ENCODE results near the gene VWA1. TPM values are rescaled to one million over a fixed set of nuclear protein-coding genes. Genes with fewer than 3 reads are reported as not detected.

The VWA1 gene
- total and polyA plus RNA-seq, 2 of the 4 experiments (the other 2 are of a cell fraction), result 1.1 to 6.1 TPM

DNA sequence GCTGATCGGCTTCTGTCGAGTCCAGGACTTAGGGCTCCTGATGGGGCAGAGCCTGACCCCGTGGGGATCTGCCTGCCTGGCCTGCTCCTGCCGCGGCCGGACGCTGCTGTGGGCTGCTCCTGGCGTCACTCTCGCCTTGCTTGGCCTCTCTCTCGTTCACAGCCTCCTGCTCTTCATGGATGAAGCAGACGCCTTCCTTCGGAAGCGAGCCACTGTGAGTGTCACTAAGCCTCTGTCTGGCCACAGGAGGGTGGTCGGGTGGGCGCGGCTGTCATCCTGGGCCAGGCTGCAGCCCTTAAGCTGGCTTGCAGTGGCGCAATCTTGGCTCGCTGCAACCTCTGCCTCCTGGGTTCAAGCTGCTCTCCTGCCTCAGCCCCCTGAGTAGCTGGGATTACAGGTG lies 52.2 kb downstream of the VWA1 start:
- Histone ChIP-seq H3K79me1 (ENCODE audit: low read depth in 1 of 2, low read length in 2 of 2) (peaks cover 3 to 10% of the 10 kb centered on the region in 2 experiments; a peak in 3 of 4 replicates), H2BK120ac (ENCODE audit: low read depth, low read length) (no peak overlapping the region), H4K5ac (ENCODE audit: low read depth, low read length) (no peak overlapping the region), H2AK5ac (ENCODE audit: low read depth, low read length) (no peak overlapping the region), H2BK20ac (ENCODE audit: low read depth, low read length) (no peak overlapping the region), H3K27me3 (ENCODE audit: control insufficient read depth, insufficient read depth, low read length) (no peaks in the 10 kb centered on the region), H3K36me3 (ENCODE audit: control insufficient read depth, insufficient read depth, low read length) (peaks cover 59% of the 10 kb centered on the region), H2AFZ (replicated peaks; ENCODE audit: low read length, poor library complexity) (no peak overlapping the region), H3K27ac (ENCODE audit: insufficient read depth, low read length) (no peak overlapping the region), H3K14ac (replicated peaks; ENCODE audit: low read depth, low read length) (no peak overlapping the region), H3K9me3 (ENCODE audit: control insufficient read depth, insufficient read depth, low read length) (no peaks in the 10 kb centered on the region; the same call in 1 of the 2 replicates), H3K4ac (ENCODE audit: low read depth, low read length) (no peak overlapping the region), H2BK5ac (ENCODE audit: low read depth, low read length, poor library complexity, severe bottlenecking) (no peak overlapping the region), H3K23ac (ENCODE audit: low read depth, low read length) (no peak overlapping the region), H4K20me1 (ENCODE audit: insufficient read depth, low read length) (no peaks in the 10 kb centered on the region), H3K9me1 (ENCODE audit: insufficient read depth, low read length) (no peaks in the 10 kb centered on the region), H3K18ac (ENCODE audit: low read depth, low read length) (no peak overlapping the region), H3K4me2 (ENCODE audit: low read depth, low read length) (no peak overlapping the region), H4K8ac (ENCODE audit: low read depth in 2 of 2, low read length in 2 of 2) (no peak overlapping the region), H3K4me3 (ENCODE audit: insufficient read depth, low read depth, low read length) (no peak overlapping the region), H4K91ac (ENCODE audit: insufficient read depth, low read depth, low read length) (no peak overlapping the region), H2AK9ac (replicated peaks; ENCODE audit: low read depth, low read length, poor library complexity) (no peak overlapping the region), H2BK15ac (ENCODE audit: low read depth, low read length) (no peak overlapping the region), H3K9ac (ENCODE audit: low read depth, low read length) (no peak overlapping the region), H3K4me1 (ENCODE audit: control insufficient read depth, insufficient read depth, low read length) (no peaks in the 10 kb centered on the region), H3K56ac (ENCODE audit: extremely low read depth, insufficient read depth, low read length) (no peak overlapping the region)
- WGBS, 2 experiments (ENCODE audit: extremely low coverage in 2 of 2, insufficient read length in 1 of 2), result 93% methylated on average over 16 of the region's 18 CpGs; no CpG with 5 or more reads in 1 of the 2 experiments
- TF ChIP-seq BHLHE40 (IDR thresholded peaks at IDR 0.05; ENCODE audit: low read depth, low read length) (no peak), USF2 (IDR thresholded peaks at IDR 0.05; ENCODE audit: low read depth, low read length) (no peak), RAD21 (IDR thresholded peaks at IDR 0.05; ENCODE audit: low read length) (no peak), RCOR1 (IDR thresholded peaks at IDR 0.05; ENCODE audit: insufficient replicate concordance, low read length) (no peak), RFX5 (IDR thresholded peaks at IDR 0.05; ENCODE audit: low read depth, low read length) (no peak), CEBPB (IDR thresholded peaks at IDR 0.05; ENCODE audit: low read depth, low read length) (no peak), MXI1 (IDR thresholded peaks at IDR 0.05; ENCODE audit: borderline replicate concordance, low read depth, low read length) (no peak), SMC3 (IDR thresholded peaks at IDR 0.05; ENCODE audit: low read depth, low read length) (no peak), MAFK (IDR thresholded peaks at IDR 0.05; ENCODE audit: low read depth, low read length) (no peak), FOS (IDR thresholded peaks at IDR 0.05; ENCODE audit: low read depth, low read length) (no peak), NFE2L2 (IDR thresholded peaks at IDR 0.05; ENCODE audit: low read depth, low read length) (no peak), CTCF (conservative IDR thresholded peaks at IDR 0.05; ENCODE audit: low read depth, low read length) (no peak), CHD1 (IDR thresholded peaks at IDR 0.05; ENCODE audit: low read depth, low read length) (no peak)
- TF ChIP-seq, protein P1, sequence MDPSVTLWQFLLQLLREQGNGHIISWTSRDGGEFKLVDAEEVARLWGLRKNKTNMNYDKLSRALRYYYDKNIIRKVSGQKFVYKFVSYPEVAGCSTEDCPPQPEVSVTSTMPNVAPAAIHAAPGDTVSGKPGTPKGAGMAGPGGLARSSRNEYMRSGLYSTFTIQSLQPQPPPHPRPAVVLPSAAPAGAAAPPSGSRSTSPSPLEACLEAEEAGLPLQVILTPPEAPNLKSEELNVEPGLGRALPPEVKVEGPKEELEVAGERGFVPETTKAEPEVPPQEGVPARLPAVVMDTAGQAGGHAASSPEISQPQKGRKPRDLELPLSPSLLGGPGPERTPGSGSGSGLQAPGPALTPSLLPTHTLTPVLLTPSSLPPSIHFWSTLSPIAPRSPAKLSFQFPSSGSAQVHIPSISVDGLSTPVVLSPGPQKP (IDR thresholded peaks at IDR 0.05; ENCODE audit: borderline replicate concordance, low read depth, low read length), result no peak
- dilution Hi-C loops (cut with HindIII; ENCODE audit: low sequenced_read_pairs, unreplicated experiment) (no loop called here), intact Hi-C loops (cut with micrococcal nuclease) (no loop called here), in situ Hi-C loops (cut with MboI; ENCODE audit: low sequenced_read_pairs) (no loop called here)
- CTCF ChIA-PET, result no interaction called here
- no TSS peak for BruUV-seq (replicated peaks)
- DNase-seq, result no peak
- ATAC-seq (ENCODE audit: low read depth), result no peak
- POLR2A ChIA-PET (ENCODE audit: unreplicated experiment), result no interaction called here

Data from IMR-90 (cell line).